GM18858 (cell line): ENCODE results near the gene NEDD9.

ENCODE experiments used
- ATAC-seq: cut with Tn5 transposase; IDR thresholded peaks from one replicate; pipeline ENCODE4 v1.9.1; 2021; ENCODE audit not compliant: unreplicated experiment

Gene NEDD9

GRCh38 chr6:11181478-11182136 is 50.9 kb downstream of the NEDD9 start:
- no peak for ATAC-seq

GRCh38 chr6:11179419-11180202 is 52.9 kb downstream of the NEDD9 start:
- no peak for ATAC-seq

GRCh38 chr6:11179088-11179418 is 53.4 kb downstream of the NEDD9 start:
- no peak for ATAC-seq

- ATAC-seq = no peak
These were observed 55.2 kb downstream of the NEDD9 start for GRCh38 chr6:11177271-11177670.

- no peak for ATAC-seq
These were observed 58.2 kb downstream of the NEDD9 start for GRCh38 chr6:11174242-11174611.

- no peak for ATAC-seq
These were observed 59.8 kb downstream of the NEDD9 start for GRCh38 chr6:11172501-11173327.

- ATAC-seq = no peak
These were observed 60.5 kb downstream of the NEDD9 start for GRCh38 chr6:11171952-11172351.

- no peak for ATAC-seq
These were observed 64.3 kb downstream of the NEDD9 start for GRCh38 chr6:11168091-11168635.

GRCh38 chr6:11166948-11167347 is 65.5 kb downstream of the NEDD9 start:
- no peak for ATAC-seq

- no peak for ATAC-seq
These were observed 67.5 kb downstream of the NEDD9 start for GRCh38 chr6:11164717-11165646.

GRCh38 chr6:11163932-11164331 is 68.5 kb downstream of the NEDD9 start:
- no peak for ATAC-seq

GRCh38 chr6:11162262-11162661 is 70.2 kb downstream of the NEDD9 start:
- no peak for ATAC-seq

GRCh38 chr6:11161031-11161956 is 71.2 kb downstream of the NEDD9 start:
- ATAC-seq = no peak

- no peak for ATAC-seq
These were observed 72.3 kb downstream of the NEDD9 start for GRCh38 chr6:11160199-11160598.

- ATAC-seq = no peak
These were observed 76.9 kb downstream of the NEDD9 start for GRCh38 chr6:11155589-11155988.

GRCh38 chr6:11153447-11153846 is 79.0 kb downstream of the NEDD9 start:
- ATAC-seq = no peak

- ATAC-seq = no peak
These were observed 79.9 kb downstream of the NEDD9 start for GRCh38 chr6:11152581-11152980.

GRCh38 chr6:11151488-11151887 is 81.0 kb downstream of the NEDD9 start:
- no peak for ATAC-seq

GRCh38 chr6:11149551-11149950 is 82.9 kb downstream of the NEDD9 start:
- ATAC-seq = no peak
